NCI-H82 treated with DMSO at 0.1 percent for 48 hours (cell line): ENCODE measurements around the gene SRSF7.
"Not testable (repeated sequence)": the region's sequence is repeated elsewhere in the genome, so short reads cannot be mapped to it uniquely, and the experiment has no call there.

Experiments used
- DNase-seq: peaks from one replicate; lab custom pipeline; 2025; ENCODE audit not compliant: unreplicated experiment; lab: John Stamatoyannopoulos, UW

Gene SRSF7

DNA sequence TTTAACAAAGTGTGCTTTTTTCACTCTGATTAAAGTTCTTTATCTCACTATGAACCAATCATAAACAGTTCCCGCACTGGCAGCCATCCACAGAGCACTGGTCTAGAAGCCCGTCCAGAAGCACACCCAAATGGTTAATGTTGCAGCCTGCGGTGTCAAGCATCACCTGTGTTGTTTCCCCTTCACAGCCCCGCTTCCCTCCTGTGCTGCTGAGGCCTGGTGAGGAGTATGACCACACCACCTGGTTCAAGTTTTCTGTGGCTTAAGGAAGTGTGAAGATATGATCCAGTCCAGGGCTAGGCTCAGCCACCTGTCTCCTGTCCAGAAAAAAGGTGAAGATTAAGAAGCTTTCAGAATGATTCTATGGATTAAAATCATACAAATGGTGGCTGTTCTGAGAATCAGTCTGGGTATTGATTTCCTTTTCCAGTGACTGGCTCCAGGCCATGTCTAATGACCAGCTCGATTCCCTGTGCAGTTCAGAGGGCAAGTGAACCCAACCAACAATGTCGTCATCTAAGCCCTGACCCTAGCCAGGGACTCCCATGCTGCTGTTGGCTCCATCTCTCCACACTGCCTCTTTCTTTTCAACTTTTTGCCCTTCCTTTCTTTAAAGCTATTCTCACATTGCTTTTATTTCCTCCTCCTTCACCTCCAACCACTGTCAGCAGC lies 17.7 kb downstream of the SRSF7 start:
- no peak for DNase-seq

DNA sequence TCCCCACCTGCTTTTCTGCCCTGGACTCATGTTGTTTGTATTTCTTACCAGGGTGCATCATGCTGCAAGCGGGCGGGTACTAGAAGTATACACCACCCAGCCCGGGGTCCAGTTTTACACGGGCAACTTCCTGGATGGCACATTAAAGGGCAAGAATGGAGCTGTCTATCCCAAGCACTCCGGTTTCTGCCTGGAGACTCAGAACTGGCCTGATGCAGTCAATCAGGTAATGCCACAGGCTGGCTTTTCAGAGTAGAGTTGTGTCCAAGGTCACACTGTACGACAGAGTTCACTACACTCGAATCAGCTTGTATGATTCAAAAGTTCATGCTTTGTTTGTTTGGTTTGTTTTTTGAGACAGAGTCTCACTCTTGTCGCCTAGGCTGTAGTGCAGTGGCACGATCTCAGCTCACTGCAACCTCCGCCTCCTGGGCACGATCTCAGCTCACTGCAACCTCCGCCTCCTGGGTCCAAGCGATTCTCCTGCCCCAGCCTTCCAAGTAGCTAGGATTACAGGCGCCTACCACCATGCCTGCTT lies 19.4 kb downstream of the SRSF7 start:
- no peak for DNase-seq

DNA sequence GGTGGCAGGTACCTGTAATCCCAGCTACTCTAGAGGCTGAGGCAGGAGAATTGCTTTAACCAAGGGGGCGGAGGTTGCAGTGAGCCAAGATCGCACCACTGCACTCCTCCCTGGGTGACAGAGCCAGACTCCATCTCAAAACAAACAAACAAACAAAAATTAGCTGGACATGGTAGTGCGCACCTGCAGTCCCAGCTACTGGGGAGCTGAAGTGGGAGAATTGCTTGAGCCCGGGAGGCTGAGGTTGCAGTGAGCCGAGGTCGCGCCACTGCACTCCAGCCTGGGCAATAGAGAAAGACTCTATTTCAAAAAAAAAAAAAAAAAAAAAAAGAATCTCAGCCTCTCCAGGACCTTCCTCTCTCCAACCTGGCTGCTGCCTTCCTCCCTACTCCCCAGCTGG lies 20.1 kb downstream of the SRSF7 start:
- DNase-seq = no peak

DNA sequence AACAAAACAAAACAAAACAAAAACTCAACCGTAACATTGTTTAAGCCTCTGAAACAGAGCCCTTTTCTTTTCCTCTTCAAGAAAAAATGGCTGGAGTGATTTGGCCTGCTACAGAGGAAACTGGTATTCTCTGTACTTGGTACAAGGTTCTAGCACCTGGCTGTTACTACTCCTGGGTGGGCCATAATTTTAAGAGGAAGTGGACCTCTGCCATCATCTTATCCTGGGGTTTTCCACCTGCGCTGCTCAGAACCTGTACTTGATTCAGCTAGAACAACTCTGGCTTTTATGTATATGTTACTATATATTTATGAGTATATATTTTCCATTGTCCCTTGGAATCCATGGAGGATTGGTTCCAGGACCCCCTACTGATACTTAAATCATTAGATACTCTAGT lies 22.5 kb downstream of the SRSF7 start:
- no peak for DNase-seq

DNA sequence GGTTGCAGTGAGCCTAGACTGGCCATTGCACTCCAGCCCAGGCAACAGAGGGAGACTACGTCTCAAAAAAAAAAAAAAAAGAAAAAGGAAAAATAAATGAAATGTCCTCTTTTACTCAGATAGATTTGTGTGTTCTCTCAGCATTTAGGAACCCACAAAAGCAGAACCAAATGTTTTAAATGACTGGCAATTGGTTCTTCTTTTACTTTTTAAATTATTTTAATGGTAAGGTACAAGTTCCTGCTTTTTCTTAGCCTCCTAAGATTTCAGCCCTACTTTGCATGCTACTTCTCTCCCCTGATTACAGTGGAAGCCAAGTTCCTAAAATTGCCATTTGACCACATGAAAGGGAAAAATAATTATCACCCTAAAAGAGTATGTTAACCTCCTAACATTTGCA lies 23.5 kb downstream of the SRSF7 start:
- no peak for DNase-seq

DNA sequence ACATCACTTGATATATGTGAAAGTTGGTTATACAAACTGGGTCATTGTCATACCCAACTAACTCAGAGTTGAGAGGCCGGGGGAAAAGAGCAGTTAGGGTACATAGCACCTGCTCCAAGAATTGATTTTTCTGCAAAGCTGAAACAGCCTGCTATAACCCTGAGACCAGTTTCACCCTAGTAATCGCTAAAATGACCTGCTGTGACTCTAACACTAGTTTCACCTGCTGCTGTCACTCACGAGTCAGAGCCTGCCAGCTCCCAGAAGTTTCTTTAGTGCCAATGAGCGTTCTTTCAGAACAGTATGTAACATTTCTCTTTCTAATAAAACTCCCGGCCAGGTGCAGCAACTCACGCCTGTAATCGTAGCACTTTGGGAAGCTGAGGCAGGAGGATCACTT lies 28.0 kb downstream of the SRSF7 start:
- DNase-seq = no peak

DNA sequence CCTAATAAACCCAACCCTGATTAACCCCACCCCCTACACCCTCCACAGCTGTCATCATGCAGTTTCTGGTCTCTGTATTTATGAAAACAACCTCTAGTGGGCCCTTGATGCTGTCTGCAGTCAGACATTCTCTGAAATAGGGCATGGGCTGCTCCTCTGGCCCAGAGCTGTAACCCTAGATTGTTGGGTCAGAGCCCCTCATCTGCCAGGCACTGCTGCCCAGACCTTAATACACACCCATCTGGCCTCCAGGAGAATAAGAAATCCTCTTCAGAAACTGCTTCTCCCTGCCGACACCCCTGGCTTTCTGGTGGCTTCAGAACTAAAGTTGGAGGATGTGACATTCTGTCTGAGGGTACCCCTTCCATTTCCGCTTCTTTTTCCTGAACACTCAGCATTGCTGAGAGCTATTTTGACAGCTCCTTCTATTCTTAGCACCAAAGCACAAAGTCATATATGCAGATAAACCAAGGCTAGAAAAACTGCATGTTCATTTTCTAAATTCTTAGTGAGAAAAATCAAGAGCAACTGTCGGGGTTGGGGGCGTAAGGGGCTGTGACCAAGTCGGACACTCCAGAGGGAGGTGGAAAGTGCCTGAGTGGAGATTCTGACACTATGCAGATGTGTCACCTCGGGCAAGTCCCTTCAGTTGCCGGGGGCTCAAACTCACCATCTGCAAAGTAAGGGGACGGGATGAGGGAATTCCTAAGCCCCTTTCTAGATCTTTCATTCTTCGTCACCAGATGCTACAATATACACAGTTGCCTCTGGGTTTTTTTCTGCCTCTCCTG lies 28.7 kb downstream of the SRSF7 start:
- DNase-seq = no peak

DNA sequence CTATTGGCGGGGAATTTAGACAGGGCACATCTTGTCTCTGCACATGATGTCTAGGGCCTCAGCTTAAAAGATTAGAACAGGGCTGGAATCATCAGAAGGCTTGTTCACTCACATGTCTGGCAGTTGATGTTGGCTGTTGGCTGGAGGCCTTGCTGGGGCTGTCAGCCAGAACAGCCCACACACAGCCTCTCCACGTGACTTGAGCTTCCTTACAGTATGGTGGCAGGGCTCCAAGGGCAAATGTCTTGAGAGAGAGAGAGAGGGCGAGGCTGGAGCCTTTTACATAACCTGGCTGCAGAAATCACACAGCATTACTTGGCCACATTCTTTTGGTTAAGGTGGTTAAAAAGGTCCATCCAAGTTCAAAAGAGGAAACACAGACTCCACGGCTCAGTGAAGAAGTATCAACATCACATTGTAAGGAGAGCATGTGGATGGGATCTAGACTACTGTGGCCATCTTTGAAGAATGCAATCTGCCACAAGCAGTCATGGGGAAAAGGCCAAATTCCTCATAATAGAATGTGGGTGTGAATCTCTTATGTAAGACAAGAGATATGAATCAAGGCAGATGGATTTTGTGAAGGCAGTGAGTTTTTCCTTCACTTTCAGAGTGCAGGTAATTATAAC lies 30.4 kb downstream of the SRSF7 start:
- DNase-seq = no peak

DNA sequence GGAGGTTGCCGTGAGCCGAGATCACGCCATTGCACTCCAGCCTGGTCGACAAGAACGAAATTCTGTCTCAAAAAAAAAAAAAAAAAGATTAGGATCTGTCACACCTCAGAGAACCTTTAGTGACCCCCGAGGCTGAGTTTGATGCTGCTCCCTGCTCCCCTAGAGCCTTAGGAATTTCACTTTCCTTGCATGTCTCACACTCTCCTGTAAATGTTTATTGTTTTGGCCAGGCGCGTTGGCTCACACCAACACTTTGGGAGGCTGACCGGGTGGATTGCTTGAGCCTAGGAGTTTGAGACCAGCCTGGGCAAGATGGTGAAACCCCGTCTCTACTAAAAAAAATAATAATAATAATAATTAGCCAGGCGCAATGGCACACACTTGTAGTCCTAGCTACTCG lies 31.5 kb downstream of the SRSF7 start:
- DNase-seq = no peak

DNA sequence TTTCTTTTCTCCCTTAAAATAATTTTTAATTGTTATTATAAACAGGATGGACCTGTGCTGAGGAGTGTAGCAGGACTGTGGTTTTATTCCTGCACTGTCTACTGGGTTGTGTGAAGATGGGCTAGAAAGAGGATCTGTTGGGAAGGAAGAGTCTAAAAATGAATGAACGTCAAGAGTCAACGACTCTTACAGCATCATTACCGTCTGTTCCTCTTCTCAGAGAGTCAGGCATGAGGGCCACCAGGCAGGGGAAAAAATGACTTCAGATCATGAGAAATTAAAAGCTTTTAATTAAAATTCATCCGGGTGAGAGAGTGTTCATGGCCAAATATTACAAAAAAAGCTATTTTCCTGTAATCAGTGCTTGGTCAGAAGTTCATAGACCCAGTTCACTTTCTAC lies 32.6 kb downstream of the SRSF7 start:
- no peak for DNase-seq

DNA sequence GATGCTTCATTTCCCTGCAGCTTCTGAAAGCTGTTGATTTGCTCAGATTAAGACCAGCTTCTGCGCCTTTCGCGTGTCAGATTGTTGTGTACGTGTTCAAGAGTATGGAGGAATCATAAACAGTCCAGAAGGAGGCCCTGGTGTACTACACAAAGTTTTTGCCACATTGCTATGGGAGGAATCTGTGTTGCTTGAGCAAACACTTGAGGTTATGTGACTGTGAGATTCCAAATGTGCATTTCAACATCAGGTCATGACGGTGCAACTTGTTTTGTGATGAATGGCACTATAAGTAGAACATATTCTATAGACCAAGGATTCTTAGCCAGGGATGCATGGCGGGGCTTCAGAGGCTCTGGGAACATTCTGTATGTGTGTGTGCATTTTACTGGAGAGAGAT lies 35.0 kb downstream of the SRSF7 start:
- DNase-seq = no peak

DNA sequence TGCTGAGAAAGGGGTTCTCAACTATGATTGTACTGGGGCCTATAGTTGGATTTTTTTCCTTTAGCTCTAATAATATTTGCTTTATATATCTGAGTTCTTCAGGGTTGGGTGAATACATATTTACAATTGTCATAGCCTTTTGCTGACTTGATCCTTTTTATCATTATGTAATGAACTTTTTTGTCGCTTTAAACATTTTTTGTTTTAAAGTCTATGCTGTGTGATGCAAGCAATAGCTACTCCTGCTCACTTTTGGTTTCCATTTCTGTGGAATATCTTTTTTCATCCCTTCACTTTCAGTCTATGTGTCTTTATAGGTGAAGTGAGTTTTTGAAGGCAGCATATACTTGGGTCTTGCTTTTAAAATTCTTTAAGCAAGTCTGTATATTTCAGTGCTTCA lies 36.2 kb downstream of the SRSF7 start:
- DNase-seq = not testable (repeated sequence)

DNA sequence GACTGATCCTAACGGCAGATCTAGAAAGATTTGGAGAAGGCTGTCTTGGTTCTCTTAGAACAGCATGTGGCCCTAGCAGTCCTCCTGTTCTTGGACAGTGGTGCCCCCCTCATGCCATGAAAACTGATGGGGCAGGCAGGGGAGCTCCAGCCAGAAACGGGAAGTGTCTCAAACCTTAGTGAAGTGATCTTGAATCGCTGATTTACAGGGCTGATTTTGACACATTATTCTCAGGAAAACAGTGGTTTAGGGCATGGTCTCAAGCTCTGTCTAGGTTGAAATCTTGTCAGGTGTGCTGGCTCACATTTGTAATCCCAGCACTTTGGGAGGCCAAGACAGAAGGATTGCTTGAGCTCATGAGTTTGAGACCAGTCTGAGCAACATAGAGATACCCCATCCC lies 37.8 kb downstream of the SRSF7 start:
- no peak for DNase-seq

DNA sequence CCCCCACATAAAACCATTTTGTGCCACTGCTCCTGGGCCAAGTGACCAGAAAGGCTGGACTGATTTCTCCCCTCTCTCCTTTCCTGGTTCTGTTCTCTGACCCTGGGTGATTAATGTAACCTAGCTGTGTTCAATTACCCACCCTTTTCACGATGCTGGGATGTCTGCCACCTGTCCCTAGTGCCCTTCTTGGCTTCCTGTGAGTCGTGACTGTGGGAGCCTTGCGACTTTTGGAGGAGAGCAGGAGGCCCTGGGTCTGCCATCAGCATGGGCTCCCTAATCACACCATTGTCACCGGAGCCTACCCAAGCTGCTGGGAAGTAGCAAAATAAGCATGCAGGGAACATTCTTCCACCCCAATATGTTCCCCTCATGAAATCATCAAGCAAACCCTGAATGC lies 38.3 kb downstream of the SRSF7 start:
- no peak for DNase-seq

DNA sequence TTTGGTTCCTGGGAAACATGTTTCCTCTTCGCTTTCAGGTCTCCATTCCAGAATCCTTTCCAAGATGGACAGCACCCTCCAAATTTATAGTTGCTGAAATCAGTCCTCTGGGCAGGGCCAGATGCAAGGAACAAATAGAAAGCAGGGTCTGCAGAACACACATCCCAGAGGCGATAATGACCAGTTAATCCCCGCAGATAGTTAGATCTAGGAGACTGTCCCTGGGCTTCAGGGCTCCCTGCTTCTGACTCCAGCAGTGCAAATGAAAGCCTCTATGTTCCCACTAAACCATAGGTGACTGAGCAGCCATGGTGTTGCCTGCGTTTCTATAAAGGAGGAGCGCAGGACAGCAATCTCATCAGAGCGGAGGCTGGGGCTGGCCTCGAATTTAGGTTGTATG lies 38.7 kb downstream of the SRSF7 start:
- no peak for DNase-seq

DNA sequence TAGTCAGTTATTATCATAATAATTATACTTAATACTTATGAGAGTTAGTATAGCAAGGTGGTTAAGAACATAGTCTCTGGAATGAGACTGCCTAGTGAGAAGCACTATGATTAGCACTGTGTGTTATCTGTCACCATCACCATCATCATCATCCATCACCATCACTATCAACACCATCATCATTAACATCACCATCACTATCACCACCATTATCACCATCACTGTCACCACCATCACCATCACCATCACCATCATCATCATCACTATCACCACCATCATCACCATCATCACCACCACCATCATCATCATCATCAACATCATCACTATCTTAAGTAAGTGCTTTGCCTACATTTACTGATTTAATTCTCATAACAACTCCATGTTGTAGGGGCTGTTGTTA lies 39.6 kb downstream of the SRSF7 start:
- DNase-seq = no peak

DNA sequence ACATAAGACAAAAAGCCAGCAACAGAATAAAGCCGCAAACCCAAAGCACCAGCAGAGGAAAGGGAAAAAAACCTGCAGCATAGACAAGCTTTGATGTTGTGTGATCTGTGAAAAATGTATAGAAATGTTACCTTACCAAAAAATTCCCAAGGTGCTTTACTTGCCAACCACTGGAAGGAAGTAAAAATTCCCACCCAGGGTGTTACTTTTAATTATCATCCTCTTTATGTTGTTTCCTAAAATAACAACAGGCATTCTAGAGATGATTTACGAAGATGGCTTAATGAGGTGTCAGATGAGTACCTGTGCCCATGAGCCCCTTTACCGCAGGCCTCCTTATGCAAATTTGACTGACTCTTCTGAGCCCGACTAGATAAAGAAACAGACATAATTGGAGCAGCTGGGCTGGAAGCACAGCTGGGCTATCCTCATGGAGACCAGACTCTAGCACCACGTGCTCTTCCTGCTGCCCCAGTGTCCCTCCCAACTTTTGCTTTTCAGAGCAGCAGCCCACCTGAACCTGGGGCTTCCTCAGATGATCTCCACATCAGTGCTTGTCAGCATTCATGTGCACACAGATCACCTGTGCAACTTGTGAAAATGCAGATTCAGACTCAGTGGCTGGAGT lies 41.5 kb downstream of the SRSF7 start:
- no peak for DNase-seq

DNA sequence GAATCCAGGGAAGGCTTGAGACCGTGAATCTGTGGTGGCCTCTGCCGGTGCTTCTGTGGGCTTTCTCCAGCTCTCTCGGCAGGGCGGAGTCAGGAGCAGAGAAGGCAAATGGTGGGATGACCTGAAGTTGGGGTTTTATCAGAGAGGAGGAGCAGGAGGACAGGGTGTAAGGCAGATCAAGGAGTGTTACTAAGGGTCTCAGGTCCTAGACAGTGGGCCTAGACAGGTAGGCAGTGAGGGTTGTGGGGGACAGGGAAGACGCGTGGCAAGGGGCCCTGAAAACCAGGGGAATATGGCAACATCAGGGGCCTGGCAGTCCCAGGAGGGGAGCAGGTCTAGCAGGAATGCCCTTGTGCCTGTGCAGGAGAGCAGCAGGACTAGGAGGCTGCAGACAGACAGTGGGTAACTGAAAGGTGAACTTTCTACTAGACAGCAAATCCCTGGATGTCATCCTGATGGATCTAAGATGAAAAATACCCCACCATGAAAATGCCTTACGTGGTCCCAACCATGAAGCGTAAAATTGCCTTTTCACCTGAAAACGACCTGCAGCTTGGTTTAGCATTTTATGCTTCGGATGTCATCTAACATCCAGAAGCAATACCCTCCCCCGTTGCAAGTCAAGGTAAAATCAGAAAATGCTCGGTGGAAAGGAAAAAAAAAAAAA lies 42.1 kb downstream of the SRSF7 start:
- DNase-seq = no peak

DNA sequence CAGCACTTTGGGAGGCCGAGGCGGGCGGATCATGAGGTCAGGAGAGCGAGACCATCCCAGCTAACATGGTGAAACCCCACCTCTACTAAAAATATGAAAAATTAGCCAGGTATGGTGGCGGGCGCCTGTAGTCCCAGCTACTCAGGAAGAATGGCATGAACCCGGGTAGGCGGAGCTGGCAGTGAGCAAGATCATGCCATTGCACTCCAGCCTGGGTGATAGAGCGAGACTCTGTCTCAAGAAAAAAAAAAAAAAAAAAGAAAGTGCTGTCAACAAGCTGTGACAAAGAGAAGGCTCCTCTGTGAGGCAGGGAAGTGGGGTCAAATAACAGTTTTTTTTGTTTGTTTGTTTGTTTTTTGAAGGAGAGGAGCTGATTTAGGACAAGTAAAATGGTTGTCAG lies 42.7 kb downstream of the SRSF7 start:
- DNase-seq = not testable (repeated sequence)

DNA sequence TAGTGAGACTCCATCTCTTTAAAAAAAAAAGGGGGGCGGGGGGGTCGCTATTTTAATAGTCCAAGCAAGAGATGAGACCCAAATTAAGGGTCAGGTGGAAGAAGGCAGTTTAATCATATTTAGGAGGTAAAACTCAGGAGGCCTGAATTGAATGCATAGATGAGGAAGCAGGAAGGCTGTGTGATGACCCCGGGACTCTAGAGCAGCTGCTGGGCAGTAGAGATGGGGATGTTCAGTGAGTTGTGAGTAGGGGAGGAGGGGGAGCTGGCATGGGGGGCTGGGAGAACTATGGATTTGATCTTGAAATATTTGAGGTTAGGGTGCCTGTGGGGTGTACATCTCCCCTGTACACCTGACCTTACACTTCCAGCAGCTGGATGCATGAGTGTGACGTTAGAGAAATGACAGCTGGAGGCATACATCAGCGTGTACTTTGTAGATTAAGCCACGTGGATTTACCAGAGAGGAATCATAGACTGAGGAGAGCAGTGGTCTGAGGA lies 44.3 kb downstream of the SRSF7 start:
- DNase-seq = no peak

DNA sequence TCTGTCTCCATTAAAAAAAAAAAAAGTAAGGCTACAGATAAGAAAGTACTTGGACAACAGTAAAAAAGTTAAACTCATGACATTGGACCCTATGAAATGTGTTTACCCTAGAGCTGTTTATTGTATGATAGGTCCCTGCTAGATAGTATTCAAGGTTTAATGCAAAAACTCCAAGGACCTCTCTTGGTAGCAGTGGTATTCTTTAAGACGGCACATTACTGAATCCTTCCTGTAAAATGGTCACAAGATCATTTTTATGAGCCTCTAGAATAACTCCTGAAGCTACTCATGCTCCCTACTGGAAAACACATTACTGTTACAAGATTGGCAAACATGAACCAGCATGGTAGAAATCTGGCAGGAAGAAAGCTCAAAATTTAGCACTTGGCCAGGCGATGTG lies 46.5 kb downstream of the SRSF7 start:
- no peak for DNase-seq
